Right atrium auricular region (tissue), 2 donors: ENCODE data around the gene OTC. TPM values are rescaled to one million over a fixed set of nuclear protein-coding genes. Genes with fewer than 3 reads are reported as not detected.

ENCODE experiments used
- DNase-seq: peaks from one replicate; pipeline ENCODE4 v3.0.0-alpha.2; 2019; ENCODE audit warnings: low spot score
- H3K27ac ChIP-seq, 2 donors: fragments of 200-600 bp; sonication (generic); 1 replicate in 1 of 2; 2 replicates in 1 of 2; pipeline ENCODE4 v1.5.1; 2016 to 2019
- H3K27me3 ChIP-seq, 2 donors: fragments of 200-600 bp; sonication (generic); one replicate each; pipeline versions ENCODE4 v1.5.1 to v1.6.0; 2017 to 2019
- H3K36me3 ChIP-seq: fragments of 200-600 bp; sonication (generic); one replicate; pipeline ENCODE4 v1.5.1; 2016
- H3K4me1 ChIP-seq, 2 donors: fragments of 200-600 bp; sonication (generic); one replicate each; pipeline versions ENCODE4 v1.5.1 to v1.6.0; 2017 to 2019
- H3K4me3 ChIP-seq, 2 donors: fragments of 200-600 bp; sonication (generic); 1 replicate in 1 of 2; 2 replicates in 1 of 2; pipeline ENCODE4 v1.5.1; 2017 to 2019; ENCODE audit warnings: mild to moderate bottlenecking in 1 of 2, moderate library complexity in 1 of 2
- H3K9me3 ChIP-seq, 2 donors: fragments of 200-600 bp; sonication (generic); one replicate each; pipeline ENCODE4 v1.5.1; 2019
- CTCF ChIP-seq, 2 donors: fragments of 200-600 bp; sonication (generic); IDR thresholded peaks; one replicate each; pipeline ENCODE4 v1.5.1; 2019; ENCODE audit warnings: antibody characterized with exemption in 2 of 2
- total RNA-seq, 2 donors: library from RNA; depleted of rRNA; stranded (reverse); fragments of >200 nt; gene quantifications; one replicate each; pipeline ENCODE4 v1.1.0, GENCODE V29; 2016

Gene OTC
- total RNA-seq, 2 donors from 2014 or later: not detected

DNA sequence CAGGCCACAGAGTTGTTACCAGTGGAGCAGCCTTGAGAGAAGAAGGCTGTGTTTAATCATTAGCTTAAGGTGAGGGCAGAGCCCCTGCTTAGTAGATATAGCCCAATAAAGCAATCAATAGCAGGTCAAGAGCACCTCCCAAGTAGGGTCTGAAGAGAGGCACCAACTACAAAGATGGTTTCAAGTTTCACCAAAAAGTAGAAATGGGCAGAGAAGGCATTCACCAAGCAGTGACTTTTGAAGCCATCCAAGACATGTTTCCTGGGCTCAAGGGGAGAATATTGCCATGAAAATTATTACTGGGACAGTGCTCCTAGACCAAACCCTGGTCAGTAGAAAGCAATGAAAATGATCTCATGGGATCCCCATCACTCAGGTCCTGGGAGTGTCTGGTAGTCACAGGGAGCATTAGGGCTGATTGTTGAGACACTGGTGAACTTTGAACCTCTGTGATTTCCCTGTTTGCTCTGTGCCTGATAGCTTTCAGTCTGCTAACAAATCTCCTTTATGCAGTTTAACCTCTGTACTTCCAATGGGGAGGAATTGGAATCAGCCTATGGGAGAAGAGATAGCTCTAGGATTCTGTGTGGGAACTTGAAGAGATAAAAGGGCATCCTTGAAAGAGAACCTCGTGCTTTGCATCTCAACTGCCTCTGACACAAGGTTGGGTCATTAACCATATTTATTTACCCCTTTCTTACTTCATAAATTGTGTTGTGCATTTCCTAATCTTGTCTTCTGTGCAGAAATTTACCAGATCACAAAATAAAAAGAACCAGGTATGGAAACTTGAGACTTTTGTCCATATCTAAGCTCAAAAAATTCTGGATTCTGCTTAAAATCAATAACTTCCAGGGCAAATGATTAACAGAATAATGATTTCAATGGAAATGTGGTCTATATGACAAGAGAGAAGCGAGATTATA lies 9.3 kb upstream of the OTC start:
- H3K4me1 ChIP-seq: no peaks in the 10 kb centered on the region
- H3K36me3 ChIP-seq: no peaks in the 10 kb centered on the region
- no peaks in the 10 kb centered on the region for H3K27me3 ChIP-seq
- no peak overlapping the region for H3K4me3 ChIP-seq
- TF ChIP-seq CTCF (IDR thresholded peaks at IDR 0.05): no peak
- H3K27ac ChIP-seq: no peak overlapping the region
- no peak for DNase-seq
- H3K9me3 ChIP-seq: no peaks in the 10 kb centered on the region

DNA sequence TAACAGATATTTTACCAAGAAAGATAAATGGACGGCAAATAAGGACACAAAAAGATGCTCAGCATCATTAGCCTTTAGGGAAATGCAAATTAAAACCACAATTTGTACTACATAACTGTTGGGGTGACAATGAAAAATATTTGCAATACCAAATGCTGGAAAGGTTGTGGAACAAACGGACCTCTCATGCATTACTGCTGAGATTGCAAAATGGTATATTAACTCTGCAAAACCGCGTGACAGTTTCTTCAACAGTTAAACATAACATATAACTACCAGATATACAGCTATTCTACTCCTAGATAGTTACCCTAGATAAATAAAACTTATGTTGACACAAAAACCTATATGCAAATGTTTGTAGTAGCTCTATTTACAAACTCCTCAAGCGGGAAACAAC lies 6.3 kb upstream of the OTC start:
- TF ChIP-seq CTCF (IDR thresholded peaks at IDR 0.05): no peak
- DNase-seq: no peak
- Histone ChIP-seq H3K4me3 (no peak overlapping the region), H3K27ac (no peak overlapping the region), H3K27me3 (no peaks in the 10 kb centered on the region), H3K9me3 (no peaks in the 10 kb centered on the region), H3K4me1 (no peaks in the 10 kb centered on the region), H3K36me3 (no peaks in the 10 kb centered on the region)

DNA sequence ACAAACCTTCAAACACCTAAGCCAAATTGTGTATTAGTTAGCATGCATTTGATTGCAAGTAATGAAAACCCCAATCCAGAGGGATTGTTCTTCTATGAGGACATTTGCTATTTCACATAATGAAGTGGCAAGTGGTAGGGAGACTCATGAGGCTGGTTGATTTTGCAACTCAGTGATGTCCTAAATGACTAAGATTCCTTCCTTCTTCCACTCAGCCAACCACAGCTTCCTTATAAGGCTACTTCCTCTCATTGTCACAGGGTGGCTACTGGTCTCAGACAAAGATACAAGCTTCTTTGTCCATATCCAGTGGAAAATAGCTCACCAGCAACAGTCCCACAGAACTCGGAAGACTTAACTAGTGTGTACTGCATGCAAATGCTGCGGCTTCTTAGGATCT lies 5.3 kb upstream of the OTC start:
- DNase-seq: no peak
- H3K27me3 ChIP-seq: no peaks in the 10 kb centered on the region
- TF ChIP-seq CTCF (IDR thresholded peaks at IDR 0.05): no peak
- H3K9me3 ChIP-seq: no peaks in the 10 kb centered on the region
- no peak overlapping the region for H3K4me3 ChIP-seq
- no peak overlapping the region for H3K27ac ChIP-seq
- H3K4me1 ChIP-seq: no peaks in the 10 kb centered on the region
- H3K36me3 ChIP-seq: no peaks in the 10 kb centered on the region

- H3K27me3 ChIP-seq: no peaks in the 10 kb centered on the region
- no peaks in the 10 kb centered on the region for H3K9me3 ChIP-seq
- no peak for TF ChIP-seq CTCF (IDR thresholded peaks at IDR 0.05)
- no peak for DNase-seq
- H3K36me3 ChIP-seq: no peaks in the 10 kb centered on the region
- H3K27ac ChIP-seq: no peak overlapping the region
- H3K4me3 ChIP-seq: no peak overlapping the region
- no peaks in the 10 kb centered on the region for H3K4me1 ChIP-seq
Observed at GRCh38 chrX:38351346-38351745, 1.1 kb upstream of the OTC start.

GRCh38 chrX:38356401-38356800 lies 4.0 kb downstream of the OTC start:
- Histone ChIP-seq H3K9me3 (no peaks in the 10 kb centered on the region), H3K36me3 (no peaks in the 10 kb centered on the region), H3K27ac (peak overlapping the region in 1 of 2 donors; percentile 35), H3K4me1 (no peaks in the 10 kb centered on the region), H3K27me3 (no peaks in the 10 kb centered on the region), H3K4me3 (no peak overlapping the region)
- DNase-seq: no peak
- TF ChIP-seq CTCF (IDR thresholded peaks at IDR 0.05): no peak
